K562 (cell line): ENCODE data around the gene ACTN3. TPM values are rescaled to one million over a fixed set of nuclear protein-coding genes. Genes with fewer than 3 reads are reported as not detected.

Experiments used
- ATAC-seq: fragments of 200-7000 bp; cut with Tn5 transposase; 3 replicates; pipeline ENCODE4 v1.9.1; 2020; ENCODE audit warnings: moderate library complexity
- BruUV-seq: library from RNA; stranded (reverse); fragments of 400-500 nt; replicated peaks from 2 replicates; lab custom pipeline; 2021; lab: Mats Ljungman, UMichigan
- CTCF ChIA-PET: fragments of 300-600 bp; formaldehyde crosslinking; extraction: SDS; loops from one replicate; lab custom pipeline; 2021; ENCODE audit warnings: low intra/inter-chr PET ratio; lab: Yijun Ruan, JAX
- POLR2A ChIA-PET: fragments of 300-600, 350-650 bp; sonication (Branson Sonifier 250); formaldehyde crosslinking; extraction: SDS; loops from one replicate; lab custom pipeline; 2021; ENCODE audit warnings: antibody characterized with exemption, inconsistent platforms; lab: Yijun Ruan, JAX
- DNase-seq, 4 experiments: peaks; one replicate each; pipeline versions ENCODE4 v3.0.0 to v3.0.0-alpha.2; 2011 to 2018; ENCODE audit warnings: low spot score in 3 of 4, mixed read lengths in 3 of 4; ENCODE audit errors: extremely low read depth in 1 of 4
- FAIRE-seq: peaks from 2 replicates; lab custom pipeline; 2011; peaks lifted over from hg19 to GRCh38; lab: Jason Lieb, UNC
- H2AFZ ChIP-seq: 2 replicates; pipeline ENCODE4 v1.6.0; 2011; ENCODE audit warnings: low read depth, low read length, control low read depth, inconsistent platforms
- H3K27ac ChIP-seq: fragments of 200-600 bp; 3 replicates; pipeline ENCODE4 v1.8.0; 2011; ENCODE audit warnings: low read depth, mild to moderate bottlenecking, control low read depth, inconsistent platforms, low read length, moderate library complexity, mixed read lengths; ENCODE audit errors: extremely low read depth
- H3K27me3 ChIP-seq, 2 experiments: fragments of 300-600 bp in 1 of 2; 2 replicates in 1 of 2; 3 replicates in 1 of 2; pipeline versions ENCODE4 v1.6.0 to v1.8.0; 2011; ENCODE audit warnings: inconsistent platforms in 2 of 2, low read length in 2 of 2, mild to moderate bottlenecking in 1 of 2, mixed read lengths in 1 of 2, moderate library complexity in 1 of 2; ENCODE audit not compliant: control insufficient read depth in 2 of 2, insufficient read depth in 2 of 2
- H3K36me3 ChIP-seq: fragments of 300-600 bp; 3 replicates; pipeline ENCODE4 v1.8.0; 2011; ENCODE audit warnings: mild to moderate bottlenecking, low read length, inconsistent platforms; ENCODE audit not compliant: control insufficient read depth, insufficient read depth
- H3K4me1 ChIP-seq, 2 experiments: fragments of 200-600 bp in 1 of 2; replicated peaks in 1 of 2; 2 replicates in 1 of 2; 3 replicates in 1 of 2; pipeline versions ENCODE4 v1.5.1 to v1.8.0; 2011; ENCODE audit warnings: inconsistent platforms in 2 of 2, low read length in 2 of 2, mild to moderate bottlenecking in 1 of 2, mixed read lengths in 1 of 2, moderate library complexity in 1 of 2; ENCODE audit not compliant: control insufficient read depth in 2 of 2, insufficient read depth in 2 of 2
- H3K4me2 ChIP-seq: 2 replicates; pipeline ENCODE4 v1.6.1; 2011; ENCODE audit warnings: low read length, control low read depth, inconsistent platforms, mixed read lengths; ENCODE audit not compliant: insufficient read depth
- H3K4me3 ChIP-seq: fragments of 200-600 bp; sonication (generic), shearing (Covaris generic); 2 replicates; pipeline ENCODE4 v1.5.1; 2016; ENCODE audit warnings: control low read depth, inconsistent platforms
- H3K79me2 ChIP-seq: fragments of 200-600 bp; 3 replicates; pipeline ENCODE4 v1.8.0; 2011; ENCODE audit warnings: low read length, inconsistent platforms; ENCODE audit not compliant: control insufficient read depth, insufficient read depth
- H3K9ac ChIP-seq, 2 experiments: 2 replicates each; pipeline versions ENCODE4 v1.6.0 to v1.6.1; 2011; ENCODE audit warnings: low read depth in 2 of 2, low read length in 2 of 2, control low read depth in 1 of 2, inconsistent platforms in 1 of 2, mild to moderate bottlenecking in 1 of 2, mixed read lengths in 1 of 2; ENCODE audit not compliant: insufficient read depth in 1 of 2
- H3K9me1 ChIP-seq: one replicate; pipeline ENCODE4 v1.6.0; 2011; ENCODE audit warnings: inconsistent platforms, mild to moderate bottlenecking, low read length, moderate library complexity; ENCODE audit not compliant: control insufficient read depth, insufficient read depth
- H3K9me3 ChIP-seq: replicated peaks from 2 replicates; pipeline ENCODE4 v1.5.1; 2011; ENCODE audit warnings: low read depth, low read length, inconsistent platforms; ENCODE audit not compliant: control insufficient read depth, insufficient read depth
- H4K20me1 ChIP-seq: replicated peaks from 2 replicates; pipeline ENCODE4 v1.6.1; 2011; ENCODE audit warnings: low read length, inconsistent platforms, mixed read lengths; ENCODE audit not compliant: control insufficient read depth, insufficient read depth
- DACH1 ChIP-seq: fragments of 450-650 bp; IDR thresholded peaks from 2 replicates; pipeline ENCODE4 v1.6.1; 2018; ENCODE audit not compliant: partially characterized antibody
- FOXM1 ChIP-seq, 2 experiments: fragments of 450-650 bp in 1 of 2; sonication (generic) in 1 of 2; formaldehyde crosslinking in 1 of 2; IDR thresholded peaks; 2 replicates each; pipeline versions ENCODE4 v1.6.1 to v1.9.0; 2017 to 2022; ENCODE audit warnings: low read depth in 2 of 2, mild to moderate bottlenecking in 2 of 2, missing genetic modification reagents in 1 of 2, moderate library complexity in 1 of 2
- HNRNPL ChIP-seq: fragments of 200-400 bp; formaldehyde crosslinking; IDR thresholded peaks from 2 replicates; pipeline ENCODE4 v1.6.1; 2017; ENCODE audit warnings: low read depth, mild to moderate bottlenecking, low read length
- IFI16 ChIP-seq: fragments of 250-450 bp; sonication (Bioruptor Pico); IDR thresholded peaks from 2 replicates; pipeline ENCODE4 v2.1.2; 2022; ENCODE audit warnings: mild to moderate bottlenecking, inconsistent platforms
- MXI1 ChIP-seq: IDR thresholded peaks from 2 replicates; pipeline ENCODE4 v1.6.1; 2011; ENCODE audit warnings: low read depth, mild to moderate bottlenecking, improper control_type of control experiment, low read length
- MYC ChIP-seq, 2 experiments: fragments of 250-450 bp in 1 of 2; sonication (Bioruptor Pico) in 1 of 2; IDR thresholded peaks; 2 replicates each; pipeline versions ENCODE4 v1.5.1 to v1.6.1; 2012 to 2021; ENCODE audit warnings: low read depth in 2 of 2, borderline replicate concordance in 1 of 2, improper control_type of control experiment in 1 of 2, low read length in 1 of 2, mild to moderate bottlenecking in 1 of 2, moderate library complexity in 1 of 2
- NFYB ChIP-seq: IDR thresholded peaks from 2 replicates; pipeline ENCODE4 v1.6.1; 2011; ENCODE audit warnings: mild to moderate bottlenecking, moderate library complexity; ENCODE audit not compliant: insufficient read length; ENCODE audit errors: extremely low read depth
- PHF21A ChIP-seq: fragments of 450-650 bp; IDR thresholded peaks from 2 replicates; pipeline ENCODE4 v1.6.1; 2017; ENCODE audit warnings: low read depth, borderline replicate concordance
- POLR2A ChIP-seq: fragments of 450-650 bp; conservative IDR thresholded peaks from 2 replicates; pipeline ENCODE4 v1.6.1; 2016
- SIN3B ChIP-seq: fragments of 450-650 bp; IDR thresholded peaks from 2 replicates; pipeline ENCODE4 v1.6.1; 2017; ENCODE audit warnings: low read depth, mild to moderate bottlenecking, moderate library complexity
- SMARCA4 ChIP-seq: fragments of 450-650 bp; IDR thresholded peaks from 2 replicates; pipeline ENCODE4 v1.6.1; 2016
- TAF7 ChIP-seq: fragments of 450-650 bp; IDR thresholded peaks from 2 replicates; pipeline ENCODE4 v1.6.1; 2016; ENCODE audit warnings: missing genetic modification characterization, missing compliant biosample characterization
- ZNF311 ChIP-seq: fragments of 250-450 bp; sonication (Bioruptor Pico); IDR thresholded peaks from 2 replicates; pipeline ENCODE4 v1.4.0; 2020; ENCODE audit warnings: mild to moderate bottlenecking, moderate library complexity
- ZNF717 ChIP-seq: fragments of 250-450 bp; sonication (Bioruptor Pico); IDR thresholded peaks from 2 replicates; pipeline ENCODE4 v1.5.0; 2021
- WGBS: fragments of 100-300 bp; shearing (Covaris generic); methylation state at CpG from one replicate; pipeline ENCODE4 v1.1.6; 2016; ENCODE audit warnings: low coverage, mixed read lengths; ENCODE audit not compliant: insufficient coverage; ENCODE audit errors: missing lambda C conversion rate; 5-methylcytosine and 5-hydroxymethylcytosine counted together
- in situ Hi-C: fragments of 300-500 bp; cut with MboI; formaldehyde crosslinking; loops from 4 replicates; pipeline ENCODE4 v1.15.0; 2018; ENCODE audit warnings: inconsistent platforms, mixed read lengths
- intact Hi-C: fragments of 100-400 bp; cut with micrococcal nuclease; formaldehyde crosslinking; loops from 2 replicates; pipeline ENCODE4 v1.14.2; 2022
- polyA plus RNA-seq, 8 experiments: library from polyadenylated mRNA; depleted of rRNA in 4 of 8; stranded (reverse) in 5 of 8; unstranded in 3 of 8; fragments of >200 nt; fragmentation: Nextera tagmentation in 2 of 8; fragmentation: Illumina TruSeq in 1 of 8; extraction: Ambion mirVana in 2 of 8; extraction: Trizol in 1 of 8; gene quantifications; 2 replicates each; pipeline versions ENCODE4 v1.2.1 to v1.2.3, GENCODE V29; 2011 to 2014; ENCODE audit warnings: inconsistent platforms in 1 of 8, missing spikeins in 1 of 8
- total RNA-seq, 7 experiments: library from RNA; depleted of rRNA in 6 of 7; stranded (reverse); fragments of >200 nt in 6 of 7; fragmentation: Illumina TruSeq in 2 of 7; extraction: Trizol in 2 of 7; gene quantifications; 2 replicates each; pipeline versions ENCODE4 v1.2.1 to v1.2.3, GENCODE V29; 2011 to 2021; ENCODE audit warnings: low replicate concordance in 1 of 7
- TF ChIP-seq, protein P1 (sequence below): sonication (generic); formaldehyde crosslinking; IDR thresholded peaks from 2 replicates; pipeline ENCODE4 v1.8.0; 2022; ENCODE audit warnings: mild to moderate bottlenecking, missing genetic modification reagents
- TF ChIP-seq, protein P2 (sequence below), 2 experiments: fragments of 250-450 bp in 1 of 2; fragments of 450-650 bp in 1 of 2; sonication (Bioruptor Pico) in 1 of 2; IDR thresholded peaks; 2 replicates each; pipeline versions ENCODE4 v1.6.1 to v1.8.0; 2016 to 2021; ENCODE audit warnings: mild to moderate bottlenecking in 2 of 2, moderate library complexity in 2 of 2, missing compliant biosample characterization in 1 of 2, missing genetic modification characterization in 1 of 2

ACTN3 gene
- total and polyA plus RNA-seq, 9 of the 15 experiments (the other 6 are each of a cell fraction or from before 2014, with no cell fraction given): not detected

DNA sequence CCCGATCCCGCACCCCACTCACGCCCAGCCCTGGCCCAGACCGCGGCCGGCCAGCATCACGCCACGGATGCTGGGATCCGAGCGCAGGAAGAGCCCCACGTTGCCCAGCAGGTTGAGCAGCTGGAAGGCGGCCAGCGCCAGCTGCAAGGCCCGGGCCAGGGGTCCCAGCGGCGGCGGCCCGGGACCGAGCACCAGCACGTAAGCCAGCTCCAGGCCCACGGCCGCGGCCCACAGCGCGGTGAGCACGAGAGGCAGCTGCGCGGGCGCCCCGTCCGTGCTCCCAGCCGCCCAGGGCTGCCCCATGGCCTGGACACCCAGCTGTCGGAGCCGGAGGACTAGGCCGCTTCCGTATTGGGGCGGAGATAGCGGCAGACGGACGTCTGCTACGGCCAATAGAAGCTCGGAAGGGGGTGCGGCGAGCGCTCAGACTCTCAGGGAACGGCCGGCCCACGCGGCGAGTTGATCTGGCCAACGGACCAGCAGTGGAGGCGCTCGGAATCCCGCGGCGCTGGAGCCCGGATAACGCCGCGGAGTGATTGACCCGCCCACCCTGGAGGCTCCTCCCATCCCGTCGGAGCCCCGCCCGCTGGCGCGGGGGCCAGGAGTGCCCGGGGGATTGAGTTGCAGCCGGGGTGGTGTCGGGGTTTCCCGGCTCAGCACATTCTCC lies 869 bp upstream of the ACTN3 start, which contains the start of gene ZDHHC24:
Gene ZDHHC24 (minus strand): TSS at position 348 of the 667 bp plus-strand sequence. CDS start 45 bp downstream, at position 303.
- peaks cover 6% of the 10 kb centered on the region; the same call in 1 of the 3 replicates for H3K79me2 ChIP-seq
- DNase-seq: peak; percentile 97 to 99 (median 98)
- intact Hi-C loops (no loop called here), in situ Hi-C loops (no loop called here)
- H3K4me1 ChIP-seq: peaks cover 0 to 38% of the 10 kb centered on the region in 2 experiments; a peak in 4 of 5 replicates
- no peaks in the 10 kb centered on the region for H4K20me1 ChIP-seq
- H3K9me1 ChIP-seq: no peaks in the 10 kb centered on the region
- CTCF ChIA-PET: no interaction called here
- 0% methylated on average over 35 of the region's 71 CpGs for WGBS
- peak within 1 kb of the TSS; percentile 81 for H2AFZ ChIP-seq
- peak within 1 kb of the TSS; percentile 73 for H3K27ac ChIP-seq
- ATAC-seq: peak; percentile 99
- peak within 1 kb of the TSS; percentile 94 for H3K4me3 ChIP-seq
- peak within 1 kb of the TSS; percentile 75 for H3K4me2 ChIP-seq
- H3K9ac ChIP-seq: peak within 1 kb of the TSS; percentile 81 to 98
- FAIRE-seq: peak; percentile 98
- peaks cover 0 to 4% of the 10 kb centered on the region in 2 experiments; a peak in 1 of 5 replicates for H3K27me3 ChIP-seq
- H3K9me3 ChIP-seq: no peaks in the 10 kb centered on the region
- POLR2A ChIA-PET: interaction anchor here (0.6 to 1.8 kb wide), 10 partner anchors 9 to 132 kb away, joined by 3 to 12 read pairs (median 5); partner anchors contain the start of gene RBM4B
- peaks cover 5% of the 10 kb centered on the region; the same call in 1 of the 3 replicates for H3K36me3 ChIP-seq
- no TSS peak for BruUV-seq
- TF ChIP-seq ZNF311 (no peak), MXI1 (peak; percentile 69), DACH1 (peak; percentile 75), IFI16 (CRISPR knock-in tag) (no peak), SIN3B (peak; percentile 48; the same call in 1 of the 2 replicates), HNRNPL (no peak), ZNF717 (CRISPR knock-in tag) (no peak), FOXM1 (IDR thresholded peaks at IDR 0.05; ENCODE audit: low read depth) (no peak; the same call in 1 of the 2 replicates), FOXM1 (CRISPR knock-in tag; IDR thresholded peaks at IDR 0.05; ENCODE audit: low read depth) (peak; percentile 70; the same call in 1 of the 2 replicates), NFYB (peak; percentile 67), POLR2A (peak; percentile 83), MYC (IDR thresholded peaks at IDR 0.05; ENCODE audit: low read depth, low read length) (peak; percentile 86), MYC (CRISPR knock-in tag; IDR thresholded peaks at IDR 0.05; ENCODE audit: borderline replicate concordance, low read depth) (no peak), PHF21A (no peak), TAF7 (tag) (no peak), SMARCA4 (no peak)
- TF ChIP-seq, protein P1, sequence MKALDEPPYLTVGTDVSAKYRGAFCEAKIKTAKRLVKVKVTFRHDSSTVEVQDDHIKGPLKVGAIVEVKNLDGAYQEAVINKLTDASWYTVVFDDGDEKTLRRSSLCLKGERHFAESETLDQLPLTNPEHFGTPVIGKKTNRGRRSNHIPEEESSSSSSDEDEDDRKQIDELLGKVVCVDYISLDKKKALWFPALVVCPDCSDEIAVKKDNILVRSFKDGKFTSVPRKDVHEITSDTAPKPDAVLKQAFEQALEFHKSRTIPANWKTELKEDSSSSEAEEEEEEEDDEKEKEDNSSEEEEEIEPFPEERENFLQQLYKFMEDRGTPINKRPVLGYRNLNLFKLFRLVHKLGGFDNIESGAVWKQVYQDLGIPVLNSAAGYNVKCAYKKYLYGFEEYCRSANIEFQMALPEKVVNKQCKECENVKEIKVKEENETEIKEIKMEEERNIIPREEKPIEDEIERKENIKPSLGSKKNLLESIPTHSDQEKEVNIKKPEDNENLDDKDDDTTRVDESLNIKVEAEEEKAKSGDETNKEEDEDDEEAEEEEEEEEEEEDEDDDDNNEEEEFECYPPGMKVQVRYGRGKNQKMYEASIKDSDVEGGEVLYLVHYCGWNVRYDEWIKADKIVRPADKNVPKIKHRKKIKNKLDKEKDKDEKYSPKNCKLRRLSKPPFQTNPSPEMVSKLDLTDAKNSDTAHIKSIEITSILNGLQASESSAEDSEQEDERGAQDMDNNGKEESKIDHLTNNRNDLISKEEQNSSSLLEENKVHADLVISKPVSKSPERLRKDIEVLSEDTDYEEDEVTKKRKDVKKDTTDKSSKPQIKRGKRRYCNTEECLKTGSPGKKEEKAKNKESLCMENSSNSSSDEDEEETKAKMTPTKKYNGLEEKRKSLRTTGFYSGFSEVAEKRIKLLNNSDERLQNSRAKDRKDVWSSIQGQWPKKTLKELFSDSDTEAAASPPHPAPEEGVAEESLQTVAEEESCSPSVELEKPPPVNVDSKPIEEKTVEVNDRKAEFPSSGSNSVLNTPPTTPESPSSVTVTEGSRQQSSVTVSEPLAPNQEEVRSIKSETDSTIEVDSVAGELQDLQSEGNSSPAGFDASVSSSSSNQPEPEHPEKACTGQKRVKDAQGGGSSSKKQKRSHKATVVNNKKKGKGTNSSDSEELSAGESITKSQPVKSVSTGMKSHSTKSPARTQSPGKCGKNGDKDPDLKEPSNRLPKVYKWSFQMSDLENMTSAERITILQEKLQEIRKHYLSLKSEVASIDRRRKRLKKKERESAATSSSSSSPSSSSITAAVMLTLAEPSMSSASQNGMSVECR (CRISPR knock-in tag): peak; percentile 97
- TF ChIP-seq, protein P2, sequence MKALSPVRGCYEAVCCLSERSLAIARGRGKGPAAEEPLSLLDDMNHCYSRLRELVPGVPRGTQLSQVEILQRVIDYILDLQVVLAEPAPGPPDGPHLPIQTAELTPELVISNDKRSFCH (CRISPR knock-in tag; IDR thresholded peaks at IDR 0.05): no peak
- TF ChIP-seq, protein P2 (tag; IDR thresholded peaks at IDR 0.05): peak; percentile 73
